Sciatic nerve (tissue), 2 donors: ENCODE data around the gene COX5A. TPM values are rescaled to one million over a fixed set of nuclear protein-coding genes. Genes with fewer than 3 reads are reported as not detected.

Experiments
- ATAC-seq: fragments of 200-7000 bp; cut with Tn5 transposase; one replicate; pipeline ENCODE4 v1.9.1; 2020; ENCODE audit warnings: mild to moderate bottlenecking, moderate library complexity
- DNase-seq: peaks from one replicate; pipeline ENCODE4 v3.0.0-alpha.2; 2020; ENCODE audit warnings: low spot score
- intact Hi-C: fragments of 100-400 bp; cut with DNase I; formaldehyde crosslinking; loops from one replicate; pipeline ENCODE4 v1.14.2; 2022
- total RNA-seq: library from RNA; stranded (reverse); fragmentation: NEBNext Ultra II Directional; extraction: Animal tissue kit (Norgen Biotek cat#: 25700); gene quantifications from one replicate; pipeline ENCODE4 v1.2.1, GENCODE V29; 2021
- donor health status: DM: no; HTN: no; CAD: no.
- donor health status: DM: no; HTN: no; CAD: no.

The COX5A gene
- 66.3 TPM for total RNA-seq

DNA sequence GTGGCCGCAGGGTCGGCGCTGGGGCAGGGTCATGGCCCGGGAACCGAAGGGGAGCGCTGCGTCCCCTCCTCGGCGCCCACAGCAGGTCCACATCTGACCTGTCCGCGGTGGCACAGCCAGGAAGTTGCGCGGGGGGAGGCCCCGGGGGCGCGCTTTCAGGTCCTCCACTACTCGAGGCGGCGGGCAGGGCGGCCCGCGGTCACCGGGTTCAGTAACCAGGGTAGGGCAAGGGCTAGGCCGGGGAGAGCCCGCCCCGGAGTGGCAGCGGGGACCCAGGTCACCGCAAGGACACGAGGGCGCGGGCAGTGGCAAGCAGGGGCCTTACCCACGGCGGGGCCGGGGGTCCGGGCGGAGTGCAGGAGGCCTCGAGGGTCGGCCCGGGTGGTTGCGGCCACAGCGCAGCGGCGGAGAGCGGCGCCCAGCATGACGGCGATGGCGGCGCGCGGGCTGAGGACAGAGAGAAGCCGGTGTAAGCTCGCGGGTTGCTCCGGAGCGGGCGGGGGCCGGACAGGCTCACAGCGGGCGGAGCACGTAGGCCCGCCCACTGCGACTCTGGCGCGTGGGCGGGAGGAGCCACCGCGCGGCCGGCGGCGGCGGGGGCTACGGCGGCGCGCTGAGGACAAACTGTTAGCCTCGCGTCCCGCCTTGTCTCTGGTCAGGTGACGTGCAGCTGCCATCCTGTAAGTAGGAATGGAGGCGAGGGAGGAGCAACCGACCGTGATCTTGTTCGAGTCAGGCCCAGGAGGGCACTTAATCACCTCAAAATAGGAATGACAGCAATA lies at the start of gene COX5A:
TSS of gene COX5A (minus strand) at position 484 of the 782 bp plus-strand sequence. CDS start at position 425, 59 bp downstream.
- intact Hi-C loops: no loop called here
- peak; percentile 97 for ATAC-seq
- DNase-seq: peak; percentile 94

DNA sequence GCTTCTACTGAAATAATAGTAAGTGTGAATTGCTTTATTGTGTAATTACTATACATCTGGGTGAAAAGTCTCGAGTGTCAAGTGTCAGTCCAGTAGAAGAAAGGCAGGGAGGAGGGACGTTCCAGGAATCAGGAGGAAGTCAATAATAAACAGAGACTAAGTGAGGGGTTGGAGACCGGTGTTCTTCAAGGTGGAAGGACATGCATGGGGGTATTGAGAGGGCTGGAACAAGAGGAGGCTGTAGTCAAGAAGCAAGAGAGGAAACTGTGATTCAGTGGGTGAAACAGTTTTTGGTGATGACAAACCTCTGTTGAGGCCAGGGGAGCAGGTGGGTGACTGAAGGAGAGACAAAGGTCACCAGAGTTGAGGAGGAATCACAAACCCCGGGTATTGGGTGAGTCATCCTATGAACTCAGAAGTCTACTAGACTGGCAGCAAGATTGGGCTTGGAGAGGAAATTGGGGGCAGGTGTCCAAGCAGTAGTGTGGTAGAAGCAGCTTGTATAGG lies 45.9 kb upstream of the COX5A start:
- intact Hi-C loops: no loop called here
- ATAC-seq (no peak), DNase-seq (no peak)

DNA sequence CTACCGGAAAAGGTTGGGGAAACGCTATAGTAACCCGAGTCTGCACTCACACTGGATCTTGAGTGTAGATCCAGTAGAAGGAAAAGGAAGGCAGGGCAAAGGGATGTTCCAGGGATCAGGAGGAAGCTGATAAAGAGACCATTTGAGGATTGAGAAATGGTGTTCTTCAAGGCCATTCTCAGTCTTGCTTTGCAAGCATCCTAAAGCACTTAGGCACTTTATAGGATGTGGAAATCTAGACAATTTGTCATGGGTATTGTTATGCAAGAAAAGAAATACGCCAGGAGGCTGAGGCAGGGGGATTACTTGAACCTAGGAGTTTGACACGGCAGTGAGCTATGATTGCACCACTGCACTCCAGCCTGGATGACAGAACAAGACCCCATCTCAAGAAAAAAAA lies 44.3 kb upstream of the COX5A start:
- no peak for DNase-seq
- no peak for ATAC-seq
- intact Hi-C loops: no loop called here

DNA sequence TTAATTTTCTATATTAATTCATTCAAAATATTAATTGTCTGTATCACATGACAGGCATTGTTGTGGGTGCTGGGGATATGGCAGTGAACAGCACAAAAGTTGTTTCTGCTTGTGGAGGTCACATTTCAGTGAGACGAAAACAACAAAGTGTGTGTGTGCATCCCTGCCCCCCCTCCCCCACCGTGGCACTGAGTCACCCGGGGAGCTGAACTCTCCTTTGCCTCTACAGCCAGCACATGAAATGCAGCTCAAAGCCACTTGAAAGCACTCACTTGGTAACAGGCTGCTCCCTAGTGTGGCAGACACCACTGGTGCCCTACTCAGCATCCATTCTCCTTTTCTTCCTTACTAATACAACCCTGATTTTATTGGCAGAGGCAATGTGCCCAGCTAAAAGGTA lies 40.6 kb upstream of the COX5A start:
- no peak for DNase-seq
- ATAC-seq: peak; percentile 28
- intact Hi-C loops: no loop called here

DNA sequence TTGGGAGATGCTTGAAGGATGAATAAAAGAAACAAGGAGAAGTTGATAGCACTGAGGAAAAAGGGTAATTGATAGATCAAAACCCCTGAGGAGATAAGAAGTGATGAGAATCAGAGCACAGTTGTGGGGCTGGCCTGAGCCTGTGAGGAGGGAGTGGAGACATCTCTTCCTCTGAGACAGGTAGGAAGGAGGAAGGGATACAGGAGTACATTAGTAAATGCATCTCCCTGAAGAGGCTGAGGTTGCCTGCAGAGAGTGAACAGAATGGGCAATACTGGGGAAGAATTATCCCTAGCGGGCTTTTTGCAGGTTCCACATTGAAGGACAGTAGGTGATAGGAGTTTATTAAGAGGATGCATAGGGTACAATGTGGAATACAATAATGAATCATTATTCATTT lies 40.2 kb upstream of the COX5A start:
- no peak for ATAC-seq
- intact Hi-C loops: no loop called here
- no peak for DNase-seq

DNA sequence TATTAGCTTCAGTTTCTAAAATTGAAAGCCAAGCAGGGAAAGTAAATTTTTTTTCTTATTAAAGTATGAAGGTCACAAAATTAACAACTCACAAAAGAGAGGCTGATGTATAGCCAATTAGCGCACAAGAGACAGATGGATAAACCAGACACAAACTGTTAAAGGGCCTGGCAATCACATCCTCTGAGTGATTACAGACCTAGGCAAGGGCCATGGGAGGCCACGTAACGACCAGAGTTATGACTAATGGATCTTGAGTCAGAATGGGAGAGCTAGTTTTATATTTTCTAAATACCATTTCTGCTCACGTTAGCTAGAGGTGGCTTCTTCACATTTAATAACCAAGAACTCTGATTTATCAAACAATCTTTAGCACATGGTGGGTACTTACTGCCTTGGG lies 39.7 kb upstream of the COX5A start:
- no peak for DNase-seq
- intact Hi-C loops: no loop called here
- ATAC-seq: no peak

DNA sequence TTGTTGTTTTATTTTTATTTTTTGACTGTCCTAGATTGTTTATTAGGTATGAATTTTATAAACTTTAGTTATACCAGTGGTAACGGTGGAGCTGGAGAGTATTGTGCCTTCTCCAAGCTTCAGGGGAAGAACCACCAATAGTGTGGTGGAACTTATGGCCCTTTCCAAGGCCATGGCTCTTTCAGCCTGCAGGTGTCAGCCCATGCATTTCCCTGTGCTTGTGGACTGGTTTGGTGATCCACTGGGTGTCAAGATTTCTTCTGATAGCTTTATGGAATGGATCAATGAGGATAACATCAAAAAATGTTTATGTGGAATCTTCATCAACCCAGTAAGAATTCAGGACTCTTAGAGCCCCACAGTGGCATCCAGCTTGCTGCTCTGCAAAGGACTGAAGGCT lies 38.3 kb upstream of the COX5A start:
- intact Hi-C loops: no loop called here
- no peak for DNase-seq
- ATAC-seq: no peak

DNA sequence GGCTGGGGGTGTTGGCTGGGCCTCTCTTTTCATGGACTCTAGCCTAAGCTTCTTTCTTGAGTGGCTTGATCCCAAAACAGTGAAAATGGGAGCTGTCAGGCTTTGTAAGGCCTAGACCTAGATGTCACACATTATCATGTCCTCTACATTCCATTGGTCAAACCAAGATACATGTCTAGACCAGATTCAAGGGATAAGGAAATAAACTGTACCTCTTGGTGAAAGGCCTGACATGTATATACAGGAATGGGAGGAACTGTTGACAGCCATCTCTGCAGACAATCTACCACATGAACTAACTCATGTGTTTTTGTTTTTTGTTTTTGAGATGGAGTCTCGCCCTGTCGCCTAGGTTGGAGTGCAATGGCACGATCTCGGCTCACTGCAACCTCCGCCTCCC lies 29.8 kb upstream of the COX5A start:
- no peak for DNase-seq
- intact Hi-C loops: no loop called here
- no peak for ATAC-seq

DNA sequence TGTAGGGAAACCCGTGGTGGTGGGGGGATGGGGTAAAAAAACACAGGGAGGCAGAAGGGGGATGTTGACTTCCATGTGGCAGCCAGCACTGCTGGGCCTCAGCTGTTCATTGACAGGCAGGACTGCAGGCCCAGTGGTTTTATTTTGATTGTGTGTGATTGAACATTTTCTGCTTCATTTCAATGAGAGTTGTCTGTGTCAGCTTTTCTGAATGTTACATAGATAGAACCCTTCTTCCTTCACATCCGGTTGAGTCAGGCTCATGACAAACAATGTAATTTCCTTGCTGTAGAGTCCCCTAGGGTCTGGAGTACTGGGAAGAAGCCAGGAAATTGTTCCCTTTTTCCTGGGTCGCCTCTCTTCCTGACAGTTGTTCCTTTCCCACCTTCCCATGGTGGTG lies 26.9 kb upstream of the COX5A start:
- DNase-seq (no peak), ATAC-seq (peak; percentile 29)
- intact Hi-C loops: no loop called here

DNA sequence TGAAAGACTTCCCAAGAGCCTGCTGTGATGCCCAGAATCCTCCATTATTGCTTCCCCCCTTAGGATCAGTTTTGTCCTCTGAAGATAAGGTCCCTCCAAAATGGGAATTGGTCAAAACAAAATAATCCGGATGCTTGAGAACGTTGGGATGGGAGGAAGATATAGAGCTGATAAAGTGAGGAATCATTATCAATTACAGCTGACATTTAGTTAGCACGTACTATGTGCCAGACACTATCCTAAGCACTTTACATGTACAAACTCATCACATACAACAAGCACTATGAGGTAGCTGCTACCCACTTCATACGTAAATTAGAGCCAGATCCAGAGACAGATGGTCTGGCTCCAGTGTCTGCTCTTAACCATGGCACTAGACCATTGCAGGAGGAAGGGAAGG lies 25.3 kb upstream of the COX5A start:
- ATAC-seq (no peak), DNase-seq (no peak)
- intact Hi-C loops: no loop called here

DNA sequence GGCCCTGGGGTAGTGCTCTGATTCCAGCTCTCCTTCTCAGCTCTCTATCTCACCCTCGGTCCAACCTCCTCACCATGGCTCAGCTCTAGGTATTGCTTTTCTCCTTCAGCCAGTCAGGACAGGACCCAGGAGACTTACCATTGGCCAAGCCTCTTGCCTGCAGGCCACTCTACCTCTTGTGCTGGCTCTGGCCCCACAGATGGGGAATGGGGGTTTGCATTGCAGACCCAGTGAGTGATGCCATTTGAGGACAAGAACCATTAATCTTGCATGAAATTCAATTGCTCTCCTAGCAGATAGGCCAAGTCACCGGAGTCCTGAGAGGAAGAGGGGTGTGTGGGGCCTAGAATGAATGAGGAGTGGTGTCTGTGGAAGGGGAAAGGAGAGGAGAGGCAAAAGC lies 24.8 kb upstream of the COX5A start:
- intact Hi-C loops: no loop called here
- DNase-seq (no peak), ATAC-seq (no peak)

DNA sequence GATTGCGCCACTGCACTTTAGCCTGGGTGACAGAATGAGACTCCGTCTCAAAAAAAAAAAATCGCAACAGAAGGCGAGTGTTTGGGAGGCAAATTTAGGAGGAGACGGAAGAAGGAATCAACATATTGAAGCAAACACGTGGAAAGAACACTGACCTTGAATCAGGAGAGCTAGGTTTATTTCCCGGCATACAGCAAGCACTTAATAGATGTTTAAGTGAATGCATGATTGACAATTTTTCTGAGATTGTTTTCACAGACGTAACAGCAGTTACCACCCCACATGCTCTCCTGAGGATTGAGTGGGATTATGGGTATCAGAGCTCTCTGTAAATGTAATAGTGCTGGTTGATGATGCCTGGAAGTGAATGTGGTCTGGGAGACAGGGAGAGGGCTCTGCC lies 24.3 kb upstream of the COX5A start:
- DNase-seq: no peak
- intact Hi-C loops: no loop called here
- ATAC-seq: no peak

DNA sequence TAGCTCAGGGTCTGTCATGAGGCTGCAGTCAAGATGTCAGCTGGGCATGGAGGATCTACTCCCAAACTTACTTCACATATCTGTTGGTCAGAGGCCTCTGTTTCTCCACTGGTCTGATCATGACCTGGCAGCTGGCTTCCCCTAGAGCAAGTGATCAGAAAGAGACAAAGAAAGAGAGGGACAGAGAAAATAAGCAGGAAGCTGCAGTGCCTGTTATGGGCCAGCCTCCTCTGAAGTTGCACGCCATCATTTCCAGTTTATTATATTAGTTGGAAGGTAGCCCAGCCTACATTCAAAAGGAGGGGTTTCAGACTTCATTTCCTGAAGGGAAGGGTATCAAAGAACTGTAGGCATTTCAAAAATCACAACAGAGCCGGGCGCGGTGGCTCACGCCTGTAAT lies 23.7 kb upstream of the COX5A start:
- intact Hi-C loops: no loop called here
- no peak for DNase-seq

DNA sequence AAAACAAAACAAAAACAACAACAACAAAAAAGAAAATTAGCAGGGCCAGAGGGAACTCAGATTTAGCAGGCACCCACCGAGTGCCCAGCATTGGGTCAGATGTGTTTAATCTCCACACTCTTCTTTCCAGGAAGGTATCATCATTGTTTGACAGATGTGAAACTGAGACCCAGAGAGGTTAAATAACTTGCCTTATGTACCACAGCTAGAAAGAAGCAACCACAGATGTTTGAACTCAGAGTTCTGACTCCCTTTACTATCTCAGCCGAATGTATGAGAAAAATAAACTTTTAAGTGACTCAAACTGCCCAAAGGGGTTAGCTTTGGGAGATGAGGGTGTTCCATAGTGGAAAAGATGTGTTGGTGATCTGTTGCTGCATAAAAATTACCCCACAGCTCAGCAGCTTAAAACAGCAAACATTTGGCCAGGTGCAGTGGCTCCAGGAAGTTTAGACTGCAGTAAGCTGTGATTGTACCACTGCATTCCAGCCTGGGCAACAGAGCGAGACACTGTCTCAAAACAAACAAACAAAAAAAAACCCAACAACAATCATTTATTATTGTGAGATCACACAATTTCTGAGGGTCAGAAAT lies 23.2 kb upstream of the COX5A start:
- intact Hi-C loops: no loop called here
- no peak for ATAC-seq

More for the DNA sequence above, 23.7 kb upstream of the COX5A start:
- ATAC-seq: no peak

DNA sequence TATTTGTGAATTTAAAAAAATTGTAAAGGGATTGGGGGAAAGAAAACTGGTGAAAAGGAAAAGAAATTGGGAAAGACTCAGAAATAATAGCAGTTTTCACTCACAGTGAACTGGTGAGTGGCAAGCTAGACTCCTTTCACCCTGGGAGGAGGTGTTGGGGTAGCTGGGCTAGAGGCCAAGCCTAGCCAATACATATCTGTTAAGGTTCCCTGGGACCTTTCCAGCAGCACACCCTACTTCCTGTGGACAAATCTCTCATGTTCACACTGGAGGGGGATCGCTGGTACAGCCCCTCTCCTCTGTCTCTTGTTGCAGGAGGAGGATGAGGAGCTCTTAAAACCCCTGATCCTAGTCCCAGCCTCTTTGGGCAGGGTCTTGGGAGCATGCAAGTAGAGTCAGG lies 22.4 kb upstream of the COX5A start:
- no peak for DNase-seq

More for the DNA sequence above, 23.2 kb upstream of the COX5A start:
- DNase-seq: no peak

DNA sequence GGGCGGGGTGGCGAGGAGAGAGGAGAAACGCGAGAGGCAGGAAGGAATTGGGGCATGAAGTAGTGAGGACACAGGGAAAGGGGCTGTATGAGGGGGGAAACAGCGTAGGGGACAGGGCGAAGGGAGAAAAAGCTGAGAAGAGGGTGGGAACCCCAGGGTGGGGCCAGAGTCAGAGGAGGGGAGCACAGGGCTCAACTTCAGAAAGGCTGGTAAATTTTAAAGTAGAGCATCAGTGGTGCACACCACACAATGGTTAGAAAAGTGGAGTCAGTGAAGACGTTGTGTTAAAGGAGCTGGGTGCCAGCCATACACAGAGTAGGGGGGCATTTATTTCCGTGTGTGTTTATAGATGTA lies 21.7 kb upstream of the COX5A start:
- no peak for DNase-seq
- intact Hi-C loops: no loop called here
- ATAC-seq: no peak

More for the DNA sequence above, 22.4 kb upstream of the COX5A start:
- no peak for ATAC-seq
- intact Hi-C loops: no loop called here

DNA sequence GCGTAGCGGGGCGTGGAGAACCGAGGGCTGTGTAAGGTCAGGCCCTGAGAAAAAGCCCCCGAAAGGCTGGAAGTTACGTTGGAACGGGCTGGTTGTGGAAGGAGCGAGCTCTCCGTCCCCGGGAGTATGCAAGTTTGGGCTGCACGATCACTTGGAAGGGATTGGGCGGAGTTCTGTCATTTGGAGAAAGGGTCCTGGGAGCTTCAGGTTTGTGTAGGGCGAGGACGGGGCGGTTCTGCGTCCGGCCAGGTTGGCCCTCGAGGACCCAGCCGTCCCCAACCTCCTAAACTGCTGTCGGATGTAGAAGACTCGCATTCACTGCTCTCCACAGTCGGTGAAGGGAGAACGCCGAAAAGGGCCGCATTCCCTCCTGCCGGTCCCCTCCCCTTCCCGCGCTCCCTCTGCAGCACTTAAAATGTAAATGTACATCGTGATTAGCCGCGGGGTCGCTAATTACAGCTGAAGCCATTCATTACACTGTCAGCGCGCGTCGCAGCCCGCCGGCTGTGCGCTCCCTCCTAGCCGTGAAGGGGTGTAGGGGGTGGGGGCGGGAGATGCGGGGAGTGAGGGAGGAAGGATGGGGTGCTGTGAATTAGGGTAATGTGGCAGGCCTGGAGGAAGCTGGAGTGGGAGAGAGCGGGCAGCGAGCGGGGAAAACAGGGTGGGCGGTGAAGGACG lies 21.2 kb upstream of the COX5A start:
- intact Hi-C loops: no loop called here
- DNase-seq (no peak), ATAC-seq (no peak)

DNA sequence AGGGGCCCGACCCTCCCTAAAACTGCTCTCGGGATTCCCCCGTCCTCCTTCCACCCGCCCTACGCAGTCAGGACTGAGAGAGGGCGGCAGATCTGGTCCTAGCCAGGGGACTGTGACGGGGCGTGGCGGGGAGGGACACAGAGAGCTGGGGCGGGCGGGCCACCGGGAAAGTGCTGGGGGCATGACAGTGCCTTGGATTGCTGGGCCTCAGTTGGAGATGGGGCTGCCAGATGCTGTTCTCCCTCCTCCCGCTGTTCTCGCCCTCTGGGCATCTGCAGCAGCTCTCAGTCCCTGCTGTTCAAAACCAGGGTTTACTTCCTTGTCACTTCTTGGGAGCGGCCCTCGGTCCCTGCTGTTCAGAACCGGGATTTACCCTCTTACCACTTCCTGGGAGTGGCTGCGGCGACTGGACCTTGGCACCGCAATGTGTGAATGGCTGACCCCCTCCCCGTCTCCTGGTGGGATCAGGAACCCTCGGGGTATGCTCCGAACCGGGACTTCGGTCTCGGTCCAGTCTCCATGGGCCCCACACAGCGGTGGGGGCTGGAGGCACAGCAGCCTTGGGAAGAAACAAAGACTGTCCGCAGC lies 20.5 kb upstream of the COX5A start:
- DNase-seq (peak; percentile 75), ATAC-seq (peak; percentile 57)
- intact Hi-C loops: no loop called here

DNA sequence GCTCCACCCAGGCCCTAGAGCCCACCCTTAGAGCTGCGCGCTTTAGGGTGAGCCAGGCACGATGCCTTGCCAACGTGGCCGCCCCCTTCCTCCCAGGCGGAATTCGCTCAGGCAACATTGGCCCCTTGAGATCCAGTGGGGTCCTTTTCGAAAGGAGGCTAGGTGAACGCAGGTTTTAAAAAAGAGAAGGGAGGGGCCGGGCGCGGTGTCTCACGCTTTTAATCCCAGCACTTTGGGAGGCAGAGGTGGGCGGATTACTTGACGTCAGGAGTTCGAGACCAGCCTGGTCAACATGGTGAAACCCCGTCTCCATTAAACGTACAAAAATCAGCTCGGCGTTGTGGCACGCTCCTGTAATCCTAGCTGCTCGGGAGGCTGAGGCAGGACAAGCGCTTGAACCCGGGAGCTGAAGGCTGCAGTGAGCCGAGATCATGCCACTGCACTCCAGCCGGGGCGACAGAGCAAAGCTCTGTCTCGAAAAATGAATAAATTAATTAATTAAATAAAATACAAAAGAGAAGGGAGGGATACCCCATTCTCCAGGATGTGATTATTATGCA lies 19.7 kb upstream of the COX5A start:
- ATAC-seq (no peak), DNase-seq (no peak)
- intact Hi-C loops: no loop called here
